H9 (cell line): ENCODE data around the gene TMEM190. TPM values are rescaled to one million over a fixed set of nuclear protein-coding genes. Genes with fewer than 3 reads are reported as not detected.
A peak's percentile ranks its signal among the peaks of the same experiment; 100 is the strongest.

Experiments
- DNase-seq: peaks from one replicate; pipeline ENCODE4 v3.0.0-alpha.2; 2017
- H2AFZ ChIP-seq: one replicate; pipeline ENCODE4 v1.6.1; 2013; ENCODE audit warnings: mild to moderate bottlenecking, low read length, control low read depth, moderate library complexity
- H2AK5ac ChIP-seq: 2 replicates; pipeline ENCODE4 v1.6.1; 2013; ENCODE audit warnings: low read length, control low read depth, mixed read lengths; ENCODE audit not compliant: insufficient read length
- H2BK120ac ChIP-seq: one replicate; pipeline ENCODE4 v1.6.1; 2013; ENCODE audit warnings: low read depth, mild to moderate bottlenecking, low read length, control low read depth, inconsistent platforms; ENCODE audit not compliant: poor library complexity, severe bottlenecking
- H2BK12ac ChIP-seq: 2 replicates; pipeline ENCODE4 v1.6.1; 2013; ENCODE audit warnings: low read length, control low read depth, mixed read lengths, low read depth; ENCODE audit not compliant: insufficient read length
- H2BK15ac ChIP-seq: 2 replicates; pipeline ENCODE4 v1.6.1; 2013; ENCODE audit warnings: low read depth, low read length, control low read depth
- H2BK20ac ChIP-seq: one replicate; pipeline ENCODE4 v1.6.1; 2013; ENCODE audit warnings: low read depth, mild to moderate bottlenecking, low read length, control low read depth, inconsistent platforms; ENCODE audit not compliant: poor library complexity, severe bottlenecking
- H2BK5ac ChIP-seq: 2 replicates; pipeline ENCODE4 v1.6.1; 2013; ENCODE audit warnings: low read length, control low read depth, mixed read lengths; ENCODE audit not compliant: insufficient read length
- H3K14ac ChIP-seq: 2 replicates; pipeline ENCODE4 v1.6.1; 2013; ENCODE audit warnings: low read length, control low read depth; ENCODE audit not compliant: insufficient read depth
- H3K18ac ChIP-seq: 2 replicates; pipeline ENCODE4 v1.6.1; 2013; ENCODE audit warnings: low read depth, mild to moderate bottlenecking, mixed read lengths, low read length, control low read depth; ENCODE audit not compliant: insufficient read length
- H3K23ac ChIP-seq: 2 replicates; pipeline ENCODE4 v1.6.1; 2013; ENCODE audit warnings: low read length, control low read depth, mixed read lengths, low read depth; ENCODE audit not compliant: insufficient read length
- H3K23me2 ChIP-seq: 2 replicates; pipeline ENCODE4 v1.6.1; 2013; ENCODE audit warnings: low read depth, mild to moderate bottlenecking, mixed read lengths, low read length, control low read depth; ENCODE audit not compliant: insufficient read length, poor library complexity, severe bottlenecking
- H3K27ac ChIP-seq: 2 replicates; pipeline ENCODE4 v1.5.1; 2013; ENCODE audit warnings: low read length, control low read depth, mixed read lengths, low read depth; ENCODE audit not compliant: insufficient read length
- H3K27me3 ChIP-seq: 2 replicates; pipeline ENCODE4 v1.6.1; 2013; ENCODE audit warnings: low read length, control low read depth, inconsistent platforms; ENCODE audit not compliant: insufficient read depth
- H3K4ac ChIP-seq: 2 replicates; pipeline ENCODE4 v1.6.1; 2013; ENCODE audit warnings: low read depth, mild to moderate bottlenecking, control low read depth, inconsistent platforms, low read length, moderate library complexity
- H3K4me1 ChIP-seq: 2 replicates; pipeline ENCODE4 v1.6.1; 2013; ENCODE audit warnings: low read length, control low read depth, inconsistent platforms; ENCODE audit not compliant: insufficient read depth
- H3K4me2 ChIP-seq: 2 replicates; pipeline ENCODE4 v1.6.1; 2013; ENCODE audit warnings: low read length, control low read depth, mixed read lengths; ENCODE audit not compliant: insufficient read length, insufficient read depth
- H3K56ac ChIP-seq: 2 replicates; pipeline ENCODE4 v1.6.1; 2013; ENCODE audit warnings: low read depth, mild to moderate bottlenecking, mixed read lengths, low read length, control low read depth; ENCODE audit not compliant: insufficient read length
- H3K79me1 ChIP-seq: 2 replicates; pipeline ENCODE4 v1.6.1; 2013; ENCODE audit warnings: low read depth, mild to moderate bottlenecking, moderate library complexity, low read length, control low read depth, inconsistent platforms; ENCODE audit not compliant: insufficient read depth, poor library complexity, severe bottlenecking
- H3K79me2 ChIP-seq: 2 replicates; pipeline ENCODE4 v1.6.1; 2013; ENCODE audit warnings: low read length, control low read depth, inconsistent platforms; ENCODE audit not compliant: insufficient read depth
- H3K9ac ChIP-seq: 2 replicates; pipeline ENCODE4 v1.6.1; 2013; ENCODE audit warnings: low read length, control low read depth, mixed read lengths; ENCODE audit not compliant: insufficient read length; ENCODE audit errors: extremely low read depth
- H3K9me3 ChIP-seq: one replicate; pipeline ENCODE4 v1.6.1; 2013; ENCODE audit warnings: low read depth, low read length, inconsistent platforms; ENCODE audit not compliant: control insufficient read depth
- H3T11ph ChIP-seq: one replicate; pipeline ENCODE4 v1.6.1; 2013; ENCODE audit warnings: mild to moderate bottlenecking, low read length, control low read depth, inconsistent platforms
- H4K20me1 ChIP-seq: one replicate; pipeline ENCODE4 v1.6.1; 2013; ENCODE audit not compliant: control insufficient read depth, insufficient read length, insufficient read depth
- H4K5ac ChIP-seq: 2 replicates; pipeline ENCODE4 v1.6.1; 2013; ENCODE audit warnings: low read depth, mild to moderate bottlenecking, mixed read lengths, low read length, control low read depth; ENCODE audit not compliant: insufficient read length
- H4K8ac ChIP-seq: replicated peaks from 2 replicates; pipeline ENCODE4 v1.6.1; 2013; ENCODE audit warnings: low read length, control low read depth, mixed read lengths, low read depth; ENCODE audit not compliant: insufficient read length
- H4K91ac ChIP-seq: 2 replicates; pipeline ENCODE4 v1.6.1; 2013; ENCODE audit warnings: low read depth, mild to moderate bottlenecking, moderate library complexity, mixed read lengths, low read length, control low read depth; ENCODE audit not compliant: insufficient read length
- H3K27ac Mint-ChIP-seq, 3 experiments: 2 replicates in 2 of 3; 3 replicates in 1 of 3; pipeline ENCODE4 v1.8.0; 2020 to 2021; ENCODE audit warnings: mixed read lengths in 3 of 3, mild to moderate bottlenecking in 1 of 3, moderate library complexity in 1 of 3
- H3K27me3 Mint-ChIP-seq: 2 replicates; pipeline ENCODE4 v1.8.0; 2021; ENCODE audit warnings: low read depth, mild to moderate bottlenecking, moderate library complexity, mixed read lengths
- H3K36me3 Mint-ChIP-seq, 3 experiments: 2 replicates in 2 of 3; 3 replicates in 1 of 3; pipeline ENCODE4 v1.8.0; 2020 to 2021; ENCODE audit warnings: low read depth in 3 of 3, mixed read lengths in 3 of 3; ENCODE audit not compliant: insufficient read depth in 1 of 3
- H3K4me1 Mint-ChIP-seq, 2 experiments: 2 replicates each; pipeline ENCODE4 v1.8.0; 2020; ENCODE audit warnings: mixed read lengths in 2 of 2
- H3K4me3 Mint-ChIP-seq, 2 experiments: 2 replicates in 1 of 2; 3 replicates in 1 of 2; pipeline ENCODE4 v1.8.0; 2020 to 2021; ENCODE audit warnings: mild to moderate bottlenecking in 2 of 2, mixed read lengths in 2 of 2, moderate library complexity in 1 of 2
- H3K9me3 Mint-ChIP-seq, 2 experiments: 2 replicates in 1 of 2; 3 replicates in 1 of 2; pipeline ENCODE4 v1.8.0; 2020; ENCODE audit warnings: mild to moderate bottlenecking in 2 of 2, mixed read lengths in 2 of 2, moderate library complexity in 1 of 2
- WGBS: extraction: QIAGEN DNeasy Blood & Tissue Kit; methylation state at CpG from one replicate; pipeline ENCODE4 v1.1.7; 2013; ENCODE audit warnings: missing lambda C conversion rate, low lambda C conversion rate, mixed read lengths; ENCODE audit not compliant: insufficient read length; ENCODE audit errors: extremely low coverage; 5-methylcytosine and 5-hydroxymethylcytosine counted together
- total RNA-seq: library from RNA; stranded (reverse); gene quantifications from 2 replicates; pipeline ENCODE4 v1.2.1, GENCODE V29; 2021
- TF ChIP-seq, protein P1 (sequence below): fragments of 200-600 bp; sonication (generic); conservative IDR thresholded peaks from 3 replicates; pipeline ENCODE4 v1.8.0; 2021; ENCODE audit warnings: antibody characterized with exemption, mild to moderate bottlenecking

TMEM190 gene
- total RNA-seq, 1 experiment from 2014 or later = 1.5 TPM

DNA sequence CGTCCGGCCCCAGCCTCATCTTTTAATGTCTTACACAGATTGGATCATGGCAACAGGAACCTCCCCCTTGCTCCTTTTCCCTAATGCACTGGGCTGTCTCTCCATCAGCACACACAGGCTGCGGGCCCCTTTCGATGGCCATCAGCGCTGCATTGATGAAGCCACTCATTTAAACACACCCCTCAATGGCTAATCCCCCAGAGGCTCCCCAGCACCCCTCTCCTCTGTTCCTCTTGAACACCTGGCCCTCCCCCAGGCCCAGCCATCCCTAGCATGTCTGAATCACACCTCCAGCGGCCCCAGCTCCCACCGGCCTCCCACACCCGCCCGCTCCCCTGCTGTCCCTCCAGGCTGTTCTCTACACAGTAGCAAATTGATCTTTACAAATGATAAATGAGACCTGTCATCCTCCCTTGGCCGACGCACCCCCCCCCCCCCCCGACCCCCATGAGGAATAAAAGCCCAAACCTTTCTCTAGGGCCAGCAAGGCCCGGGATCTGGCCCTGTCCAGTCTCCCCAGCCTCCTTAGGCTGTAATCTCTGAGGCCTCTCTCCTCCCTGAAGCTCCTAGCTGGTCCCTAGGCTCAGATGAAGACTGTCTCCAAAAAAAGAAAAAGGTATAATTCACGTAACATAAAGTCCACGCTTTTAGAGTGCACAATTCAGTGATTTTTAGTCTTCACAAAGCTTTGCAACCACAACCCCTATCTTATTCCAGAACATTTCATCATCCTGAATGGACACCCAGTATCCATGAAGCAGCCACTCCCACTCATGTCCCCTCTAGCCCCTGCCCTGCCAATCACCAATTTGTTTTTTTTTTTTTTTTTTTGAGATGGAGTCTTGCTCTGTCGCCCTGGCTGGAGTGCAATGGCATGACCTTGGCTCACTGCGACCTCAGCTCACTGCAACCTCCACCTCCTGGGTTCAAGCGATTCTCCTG is 16.5 kb downstream of the TMEM190 start:
- TF ChIP-seq, protein P1, sequence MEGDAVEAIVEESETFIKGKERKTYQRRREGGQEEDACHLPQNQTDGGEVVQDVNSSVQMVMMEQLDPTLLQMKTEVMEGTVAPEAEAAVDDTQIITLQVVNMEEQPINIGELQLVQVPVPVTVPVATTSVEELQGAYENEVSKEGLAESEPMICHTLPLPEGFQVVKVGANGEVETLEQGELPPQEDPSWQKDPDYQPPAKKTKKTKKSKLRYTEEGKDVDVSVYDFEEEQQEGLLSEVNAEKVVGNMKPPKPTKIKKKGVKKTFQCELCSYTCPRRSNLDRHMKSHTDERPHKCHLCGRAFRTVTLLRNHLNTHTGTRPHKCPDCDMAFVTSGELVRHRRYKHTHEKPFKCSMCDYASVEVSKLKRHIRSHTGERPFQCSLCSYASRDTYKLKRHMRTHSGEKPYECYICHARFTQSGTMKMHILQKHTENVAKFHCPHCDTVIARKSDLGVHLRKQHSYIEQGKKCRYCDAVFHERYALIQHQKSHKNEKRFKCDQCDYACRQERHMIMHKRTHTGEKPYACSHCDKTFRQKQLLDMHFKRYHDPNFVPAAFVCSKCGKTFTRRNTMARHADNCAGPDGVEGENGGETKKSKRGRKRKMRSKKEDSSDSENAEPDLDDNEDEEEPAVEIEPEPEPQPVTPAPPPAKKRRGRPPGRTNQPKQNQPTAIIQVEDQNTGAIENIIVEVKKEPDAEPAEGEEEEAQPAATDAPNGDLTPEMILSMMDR = no peak
- no peak overlapping the region for H3K4me2 ChIP-seq
- peaks cover 17 to 26% (median 19%) of the 10 kb centered on the region in 3 experiments for H3K36me3 Mint-ChIP-seq
- peaks cover 48 to 52% of the 10 kb centered on the region in 2 experiments for H3K4me1 Mint-ChIP-seq
- H4K20me1 ChIP-seq = peaks cover 3% of the 10 kb centered on the region
- H3K9me3 Mint-ChIP-seq = no peaks in the 10 kb centered on the region
- H3K4ac ChIP-seq = no peak overlapping the region
- H3K18ac ChIP-seq = no peak overlapping the region
- no peak overlapping the region for H2BK12ac ChIP-seq
- no peak overlapping the region for H2BK15ac ChIP-seq
- no peak overlapping the region for H4K8ac ChIP-seq
- H3K4me3 Mint-ChIP-seq = peak overlapping the region; percentile 39 to 54
- no CpG with 5 or more reads among the region's 18 CpGs for WGBS
- no peak overlapping the region for H3K27ac ChIP-seq
- H4K91ac ChIP-seq = no peak overlapping the region
- H4K5ac ChIP-seq = no peak overlapping the region
- H3K56ac ChIP-seq = no peak overlapping the region
- H2BK120ac ChIP-seq = no peak overlapping the region
- no peak overlapping the region for H3K14ac ChIP-seq
- H3K27ac Mint-ChIP-seq = peak overlapping the region; percentile 93 to 96 (median 94); a peak in 6 of 7 replicates
- H3T11ph ChIP-seq = no peak overlapping the region
- H3K9ac ChIP-seq = no peak overlapping the region
- peaks cover 2% of the 10 kb centered on the region for H3K27me3 Mint-ChIP-seq
- peaks cover 2% of the 10 kb centered on the region for H3K4me1 ChIP-seq
- no peak overlapping the region for H2BK20ac ChIP-seq
- H3K79me1 ChIP-seq = peaks cover 3% of the 10 kb centered on the region
- H3K23me2 ChIP-seq = no peaks in the 10 kb centered on the region
- H3K9me3 ChIP-seq = no peaks in the 10 kb centered on the region
- H2AK5ac ChIP-seq = no peak overlapping the region
- DNase-seq = no peak
- H2BK5ac ChIP-seq = no peak overlapping the region
- no peaks in the 10 kb centered on the region for H3K27me3 ChIP-seq
- H3K23ac ChIP-seq = no peak overlapping the region
- H2AFZ ChIP-seq = no peak overlapping the region
- no peaks in the 10 kb centered on the region for H3K79me2 ChIP-seq
